G401 (cell line): ENCODE measurements around the gene SPAG8. TPM values are rescaled to one million over a fixed set of nuclear protein-coding genes. Genes with fewer than 3 reads are reported as not detected.

ENCODE experiments used
- DNase-seq: peaks from one replicate; pipeline ENCODE4 v3.0.0-alpha.2; 2015; ENCODE audit warnings: low spot score
- in situ Hi-C: cut with HindIII; loops from 2 replicates; pipeline ENCODE4 v1.10.0; 2016; ENCODE audit warnings: low sequenced_read_pairs, mixed read lengths
- total RNA-seq: library from RNA; depleted of rRNA; stranded (reverse); fragments of >200 nt; shearing (Covaris generic); gene quantifications from 2 replicates; pipeline ENCODE4 v1.2.3, GENCODE V29; 2014; rRNA removed

The SPAG8 gene, protein sequence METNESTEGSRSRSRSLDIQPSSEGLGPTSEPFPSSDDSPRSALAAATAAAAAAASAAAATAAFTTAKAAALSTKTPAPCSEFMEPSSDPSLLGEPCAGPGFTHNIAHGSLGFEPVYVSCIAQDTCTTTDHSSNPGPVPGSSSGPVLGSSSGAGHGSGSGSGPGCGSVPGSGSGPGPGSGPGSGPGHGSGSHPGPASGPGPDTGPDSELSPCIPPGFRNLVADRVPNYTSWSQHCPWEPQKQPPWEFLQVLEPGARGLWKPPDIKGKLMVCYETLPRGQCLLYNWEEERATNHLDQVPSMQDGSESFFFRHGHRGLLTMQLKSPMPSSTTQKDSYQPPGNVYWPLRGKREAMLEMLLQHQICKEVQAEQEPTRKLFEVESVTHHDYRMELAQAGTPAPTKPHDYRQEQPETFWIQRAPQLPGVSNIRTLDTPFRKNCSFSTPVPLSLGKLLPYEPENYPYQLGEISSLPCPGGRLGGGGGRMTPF
- total RNA-seq: 2.1 and 2.4 TPM in 2 replicates

DNA sequence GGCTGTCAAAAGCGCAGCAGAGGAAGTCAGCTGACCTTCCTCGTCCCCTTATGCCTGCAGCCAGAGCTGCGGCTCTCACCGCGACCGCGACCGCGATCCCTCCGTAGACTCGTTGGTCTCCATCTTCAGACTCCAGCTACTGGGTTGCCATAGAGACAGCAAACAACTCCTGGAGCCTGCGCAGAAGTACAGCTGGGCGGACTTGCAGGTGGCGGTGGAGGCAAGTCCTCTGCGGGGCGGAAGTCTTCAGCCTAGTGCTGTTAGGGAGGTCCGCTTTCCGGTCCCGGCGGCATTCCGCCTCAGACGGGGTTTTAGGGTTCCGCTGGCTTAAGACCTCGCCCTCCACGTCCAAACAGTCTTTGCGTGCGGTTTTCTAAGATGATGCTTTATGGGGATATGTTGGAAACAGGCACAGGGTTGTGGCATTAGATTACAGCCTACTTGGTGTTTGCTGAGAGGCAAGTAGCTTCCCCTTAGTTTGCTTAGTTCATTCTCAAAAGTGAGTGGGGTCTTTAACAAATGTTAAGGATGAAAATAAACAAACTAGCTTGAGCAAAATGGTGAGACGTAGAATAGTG, at the start of gene SPAG8:
Gene SPAG8, minus strand, starts transcription at position 238 of the 578 bp plus-strand sequence. Its CDS starts 115 bp downstream, at position 123.
- peak; percentile 98 for DNase-seq
- in situ Hi-C loops: no loop called here

DNA sequence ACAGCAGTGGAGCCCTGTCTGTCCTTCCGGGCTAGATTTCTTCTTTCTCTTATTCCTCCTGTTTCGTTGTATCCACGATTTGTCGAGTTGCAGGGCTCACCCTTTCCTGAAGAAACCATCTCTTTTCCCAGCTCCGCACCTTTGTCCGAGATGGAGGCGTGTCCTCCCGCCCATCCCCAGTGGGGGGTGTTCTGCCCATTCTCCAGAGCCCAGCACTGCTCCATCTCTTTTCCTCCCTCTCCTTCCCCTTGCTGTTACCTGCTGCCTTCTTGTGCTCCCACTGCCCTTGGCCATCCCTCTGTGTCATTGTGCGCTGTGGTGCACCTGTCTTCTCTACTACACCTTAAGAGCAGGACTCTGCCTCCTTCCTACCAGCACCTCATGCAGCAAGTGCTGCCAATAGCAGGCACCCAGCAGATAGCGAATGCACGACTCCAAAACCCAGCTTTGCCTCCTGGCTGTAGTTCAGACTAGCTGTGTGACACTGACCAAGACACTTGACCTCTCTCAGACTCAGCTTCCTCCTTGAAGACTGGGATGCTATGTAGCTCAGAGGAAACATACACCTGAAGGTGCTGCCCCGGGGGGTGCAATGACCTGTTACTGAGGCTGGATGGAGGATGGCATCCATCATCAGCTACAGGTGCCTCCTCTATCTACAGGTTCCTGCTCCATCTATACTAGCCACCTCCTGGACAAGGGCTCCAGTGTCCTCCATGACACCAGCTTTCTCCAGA, 49.3 kb upstream of the SPAG8 start:
- no peak for DNase-seq
- in situ Hi-C loops: no loop called here

DNA sequence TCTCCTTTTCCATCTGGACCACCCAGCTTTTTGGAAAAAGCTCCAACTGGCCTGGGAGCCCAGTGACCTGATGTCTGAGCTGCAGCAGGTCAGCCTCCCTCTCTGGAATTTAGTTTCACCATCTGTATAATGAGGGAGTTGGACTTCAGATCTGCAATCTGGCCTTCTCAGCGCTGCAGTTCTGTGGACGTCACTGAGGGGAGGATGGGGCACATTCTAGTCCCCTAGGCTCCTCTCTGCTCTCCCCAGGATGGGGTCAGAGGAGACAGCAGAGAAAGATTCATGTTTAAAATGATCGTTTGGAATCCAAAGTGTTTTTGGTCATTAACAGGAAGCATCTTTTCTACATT, 47.9 kb upstream of the SPAG8 start:
- DNase-seq: no peak
- in situ Hi-C loops: no loop called here

DNA sequence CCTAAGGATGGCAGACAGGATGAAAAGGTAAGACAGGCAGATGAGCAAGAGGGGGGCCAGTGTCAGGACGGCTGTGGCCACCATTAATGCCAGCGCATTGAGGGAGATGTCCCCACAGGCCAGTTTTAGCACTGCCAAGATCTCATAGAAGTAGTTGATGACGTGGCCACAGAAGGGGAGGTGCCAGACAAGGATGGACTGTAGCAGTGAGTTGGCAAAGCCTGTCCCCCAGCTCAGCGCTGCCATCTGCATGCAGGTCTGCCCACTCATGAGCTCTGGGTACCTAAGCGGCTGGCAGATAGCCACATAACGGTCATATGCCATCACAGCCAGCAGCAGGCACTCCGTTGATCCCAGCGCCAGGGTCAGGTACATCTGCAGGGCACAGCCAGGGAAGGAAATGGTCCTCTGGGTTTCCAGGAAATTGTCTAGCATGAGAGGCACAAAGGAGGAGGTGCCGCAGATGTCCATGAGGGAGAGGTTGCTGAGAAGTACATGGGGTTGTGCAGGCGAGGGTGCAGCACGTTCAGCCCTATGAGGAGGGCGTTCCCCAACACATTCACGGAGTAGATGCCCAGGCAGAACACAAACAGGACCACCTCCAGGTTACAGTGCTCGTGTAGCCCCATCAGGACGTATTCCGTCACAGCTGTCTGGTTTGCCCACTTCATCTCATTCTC, 47.4 kb upstream of the SPAG8 start:
- DNase-seq: peak; percentile 86
- in situ Hi-C loops: no loop called here

DNA sequence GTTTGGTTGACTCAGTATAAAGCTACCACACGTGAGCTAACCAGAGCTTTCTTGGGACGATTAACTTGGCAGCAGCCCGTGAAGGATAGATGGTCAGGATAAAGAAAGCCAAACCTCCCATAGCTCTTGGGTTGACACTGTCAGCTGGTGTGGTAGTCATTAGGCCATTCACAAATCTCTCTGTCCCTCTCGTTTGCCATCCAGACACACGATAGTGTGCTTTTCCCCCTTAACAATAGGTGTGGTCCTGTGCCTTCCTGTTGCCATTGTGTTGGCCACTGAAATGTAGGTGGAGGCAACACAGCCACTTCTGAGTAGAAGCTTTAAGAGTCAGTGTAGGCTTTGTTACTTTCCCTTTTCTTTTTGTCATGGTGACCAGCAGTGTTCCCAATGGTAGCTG, 46.4 kb upstream of the SPAG8 start:
- in situ Hi-C loops: no loop called here
- no peak for DNase-seq

DNA sequence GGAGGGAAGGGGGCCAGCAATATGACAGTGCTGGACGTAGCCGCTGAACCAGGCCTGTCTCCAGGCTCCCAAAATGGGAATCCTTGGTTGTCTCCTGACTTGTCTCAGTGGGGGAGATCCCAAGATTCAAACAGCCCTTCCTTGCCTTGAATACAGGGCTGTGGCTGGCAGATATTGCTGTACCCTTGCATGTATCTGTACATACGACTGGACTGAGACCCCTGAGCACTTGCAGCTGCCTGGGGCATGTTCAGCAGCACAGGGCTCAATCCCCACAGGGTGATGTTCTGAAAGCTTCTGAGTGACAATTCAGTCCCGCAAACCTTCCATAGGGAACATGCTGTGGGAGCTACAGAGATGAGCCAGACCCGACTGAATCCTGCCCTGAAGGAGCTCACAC, 44.8 kb upstream of the SPAG8 start:
- in situ Hi-C loops: no loop called here
- no peak for DNase-seq

DNA sequence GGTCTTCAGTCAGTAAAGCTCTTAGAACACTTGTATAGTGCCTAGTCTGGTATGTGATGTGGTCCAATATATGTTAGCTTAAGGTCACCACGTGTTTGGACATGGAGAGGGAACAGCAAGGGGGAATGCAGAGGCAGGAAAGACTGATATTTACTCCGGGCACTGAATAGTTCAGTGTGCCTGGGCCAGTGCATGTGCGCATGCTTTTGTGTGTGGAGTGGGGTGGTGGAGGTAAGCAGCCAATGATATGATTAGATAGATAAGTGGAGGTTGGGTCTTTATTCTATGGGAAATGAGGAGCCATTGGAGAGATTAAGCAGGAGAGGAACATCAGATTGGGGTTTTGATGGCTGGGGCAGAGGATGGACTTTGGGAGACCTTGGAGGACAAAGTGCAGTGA, 44.1 kb upstream of the SPAG8 start:
- no peak for DNase-seq
- in situ Hi-C loops: no loop called here

DNA sequence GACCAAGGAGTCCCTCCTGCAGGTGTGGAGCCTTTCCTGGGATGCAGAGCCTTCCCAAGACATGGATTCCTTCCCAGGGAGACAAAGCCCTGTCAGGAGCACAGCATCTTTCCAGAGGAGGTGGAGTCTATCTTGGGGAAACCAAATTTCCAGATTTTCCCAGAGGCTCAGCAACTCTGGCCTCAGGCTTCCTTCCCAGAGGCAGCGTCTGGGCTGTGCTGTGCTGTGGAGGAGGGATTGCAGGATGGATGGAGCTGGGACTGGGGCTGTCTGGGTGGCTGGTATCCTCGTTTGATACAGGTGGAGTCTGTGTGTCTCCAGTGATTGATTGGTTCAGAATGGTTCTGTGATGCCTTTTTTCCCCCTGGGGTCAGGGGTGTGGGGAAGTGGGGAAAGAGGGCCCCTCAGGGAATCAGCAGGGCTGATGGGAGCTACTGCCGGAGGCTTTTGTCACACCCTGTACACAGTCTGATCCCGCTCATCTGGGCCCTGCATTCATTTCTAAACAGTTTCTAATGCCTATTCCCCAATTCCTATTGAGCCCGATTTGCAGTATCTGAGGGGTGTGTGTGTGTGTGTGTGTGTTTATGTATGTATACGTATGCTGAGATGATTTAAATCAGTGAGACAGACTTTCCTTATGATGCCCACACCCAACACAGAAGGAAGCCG, 42.2 kb upstream of the SPAG8 start:
- in situ Hi-C loops: no loop called here
- no peak for DNase-seq

DNA sequence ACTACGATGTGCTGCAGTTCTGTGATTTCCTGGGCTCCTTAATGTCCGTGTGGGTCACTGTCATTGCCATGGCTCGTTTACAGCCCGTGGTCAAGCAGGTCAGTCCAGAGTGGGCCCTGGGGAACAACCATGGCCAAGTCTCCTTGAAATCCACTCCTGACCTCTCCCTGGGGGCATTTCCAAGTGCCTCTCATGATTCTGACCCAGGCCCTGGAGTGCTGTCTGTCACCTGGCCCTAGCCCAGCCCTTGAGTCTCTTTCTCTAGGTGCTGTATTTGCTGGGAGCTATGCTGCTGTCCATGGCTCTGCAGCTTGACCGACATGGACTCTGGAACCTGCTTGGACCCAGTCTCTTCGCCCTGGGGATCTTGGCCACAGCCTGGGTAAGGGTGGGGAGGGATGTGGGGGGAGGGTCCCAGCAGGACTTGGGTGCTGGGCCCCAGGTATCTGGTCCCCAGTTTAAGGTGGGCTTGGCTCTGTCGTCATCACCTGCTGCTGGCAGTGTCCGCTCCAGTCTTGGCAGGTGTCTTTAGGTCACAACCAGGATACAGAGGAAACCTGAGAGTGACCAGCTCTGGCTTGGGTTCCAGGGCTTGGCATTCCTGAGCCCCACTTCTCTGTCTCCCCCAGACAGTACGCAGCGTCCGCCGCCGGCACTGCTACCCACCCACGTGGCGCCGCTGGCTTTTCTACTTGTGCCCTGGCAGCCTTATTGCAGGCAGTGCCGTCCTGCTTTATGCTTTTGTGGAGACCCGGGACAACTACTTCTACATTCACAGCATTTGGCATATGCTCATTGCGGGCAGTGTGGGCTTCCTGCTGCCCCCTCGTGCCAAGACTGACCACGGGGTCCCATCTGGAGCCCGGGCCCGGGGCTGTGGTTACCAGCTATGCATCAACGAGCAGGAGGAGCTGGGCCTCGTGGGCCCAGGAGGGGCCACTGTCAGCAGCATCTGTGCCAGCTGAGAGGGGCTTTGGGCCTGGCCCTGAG, 41.1 kb upstream of the SPAG8 start:
- in situ Hi-C loops: no loop called here
- no peak for DNase-seq

DNA sequence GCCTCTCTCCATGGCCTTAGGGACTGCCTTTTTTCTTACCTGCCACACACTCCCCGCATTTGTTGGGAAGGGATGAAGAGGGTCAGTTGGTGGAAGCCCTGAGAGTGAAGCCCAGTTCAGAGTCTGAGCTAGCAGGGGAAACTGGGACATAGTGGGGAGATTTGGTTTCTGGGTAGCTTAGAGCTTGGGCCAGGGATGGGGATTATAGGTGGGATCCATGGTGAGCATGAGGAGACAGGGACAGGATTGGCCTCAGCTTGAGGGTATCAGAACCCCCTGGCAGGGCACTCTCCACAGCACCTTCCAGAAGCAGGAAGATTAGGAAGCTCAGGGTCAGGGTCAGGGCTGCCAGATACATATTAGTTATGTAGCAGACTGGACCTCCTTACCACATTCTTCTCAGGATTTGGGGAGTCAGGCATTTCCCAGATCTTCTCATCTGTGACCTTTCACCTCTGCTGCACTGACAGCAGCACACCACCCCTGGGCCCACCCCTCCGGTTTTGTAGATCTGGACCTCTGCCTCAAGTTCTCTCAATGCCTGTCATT, 40.3 kb upstream of the SPAG8 start:
- DNase-seq: no peak
- in situ Hi-C loops: no loop called here

DNA sequence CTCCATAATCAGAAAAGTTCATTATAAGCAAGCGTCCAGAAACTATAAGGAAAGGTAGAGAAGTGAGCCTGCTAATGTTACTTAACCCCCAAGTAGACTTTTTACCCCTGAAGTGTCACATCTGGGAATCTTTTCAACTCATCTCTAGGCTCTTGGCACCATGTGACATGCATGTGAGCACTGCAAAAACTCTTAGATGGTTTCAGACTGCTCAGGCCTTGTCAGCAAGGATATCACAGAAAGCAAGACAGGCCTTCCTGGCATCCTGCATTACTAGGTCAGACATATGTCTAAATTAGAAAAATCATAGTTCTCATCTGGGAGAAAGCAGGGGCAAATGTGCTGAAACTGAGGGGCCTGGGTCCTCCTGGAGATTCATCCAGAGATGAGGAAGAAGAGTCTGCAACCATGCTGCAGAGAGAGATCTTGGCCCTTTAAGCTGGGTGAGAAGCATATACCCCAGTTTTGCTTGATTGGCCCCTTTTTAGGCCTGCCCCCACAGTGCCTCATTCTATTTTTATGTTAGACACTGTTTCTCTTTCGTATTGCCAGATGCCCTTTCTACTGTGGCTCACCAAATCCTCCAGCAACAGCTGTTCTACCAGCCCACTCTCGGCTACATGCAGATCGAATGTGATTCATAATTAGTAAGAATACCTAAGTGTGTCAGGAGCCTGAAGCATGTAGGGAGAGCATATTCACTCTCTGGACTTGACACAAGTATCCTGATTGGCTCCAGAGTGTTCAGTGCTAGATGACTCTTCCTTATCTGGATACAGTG, 35.9 kb upstream of the SPAG8 start:
- DNase-seq: no peak
- in situ Hi-C loops: no loop called here

DNA sequence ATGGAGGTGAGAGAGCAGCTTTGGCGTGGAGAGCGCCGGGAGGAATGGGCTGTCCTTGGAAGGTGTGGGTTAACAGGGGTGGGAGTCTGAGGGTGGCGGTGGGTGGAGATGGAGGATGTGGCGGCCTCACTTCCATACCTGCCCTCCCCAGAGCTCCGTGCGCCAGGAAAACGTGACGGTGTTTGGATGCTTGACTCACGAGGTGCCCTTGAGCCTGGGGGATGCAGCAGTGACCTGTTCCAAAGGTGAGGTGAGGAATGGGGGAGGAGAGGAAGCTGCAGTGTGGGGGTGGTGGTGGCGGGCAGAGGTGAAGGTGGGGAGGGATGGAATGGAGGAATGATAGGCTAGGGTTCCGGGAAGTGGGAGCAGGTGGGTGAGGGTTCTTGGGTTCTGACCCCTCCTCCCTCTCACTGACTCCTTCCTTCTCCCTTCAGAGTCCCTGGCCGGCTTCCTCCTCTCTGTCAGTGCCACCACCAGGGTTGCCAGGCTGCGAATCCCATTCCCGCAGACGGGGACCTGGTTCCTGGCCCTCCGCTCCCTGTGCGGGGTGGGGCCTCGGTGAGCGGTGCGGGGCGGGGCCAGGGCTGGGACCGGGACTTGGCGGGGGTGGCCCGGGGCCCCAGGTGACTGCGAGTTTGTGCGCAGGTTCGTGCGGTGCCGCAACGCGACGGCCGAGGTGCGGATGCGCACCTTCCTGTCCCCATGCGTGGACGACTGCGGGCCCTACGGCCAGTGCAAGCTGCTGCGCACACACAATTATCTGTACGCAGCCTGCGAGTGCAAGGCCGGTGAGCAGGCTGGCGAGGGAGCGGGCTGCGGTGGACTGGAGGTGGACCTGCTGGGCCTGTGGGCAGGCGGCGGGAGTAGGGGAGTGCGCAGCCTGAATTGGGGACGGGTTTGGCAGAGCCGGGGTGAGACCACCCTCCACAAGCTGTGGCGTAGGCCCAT, 34.0 kb upstream of the SPAG8 start:
- no peak for DNase-seq

DNA sequence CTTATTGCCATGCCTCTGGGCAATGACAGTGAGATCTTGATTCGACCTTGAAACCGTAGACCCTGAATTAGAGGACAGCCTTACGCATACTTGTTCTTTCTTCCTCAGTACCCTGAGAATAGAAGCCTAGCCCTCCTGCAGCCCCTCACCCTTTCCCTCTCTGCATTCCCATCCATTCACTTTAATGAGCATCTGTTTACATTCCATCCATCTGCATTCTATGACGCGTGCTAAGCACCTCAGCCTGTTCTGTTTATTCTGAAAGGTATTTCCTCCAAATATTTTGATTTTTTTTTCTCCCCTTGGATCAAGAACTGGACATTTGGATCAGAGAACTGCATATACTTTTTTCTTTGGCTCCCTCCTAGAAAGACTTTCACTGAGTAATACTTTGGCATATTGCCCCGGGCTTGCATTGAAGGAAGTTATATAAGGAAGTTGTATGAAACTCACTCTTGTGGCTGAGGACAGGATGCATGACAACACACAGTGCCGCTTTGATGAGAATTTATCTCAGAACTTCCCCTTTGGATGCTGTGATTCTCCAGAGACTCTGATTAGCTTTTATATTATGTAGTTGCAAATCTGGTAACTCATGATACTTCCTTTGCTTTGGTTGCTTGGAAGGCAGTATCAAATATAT, 32.7 kb upstream of the SPAG8 start:
- no peak for DNase-seq
- in situ Hi-C loops: no loop called here

More for the DNA sequence above, 34.0 kb upstream of the SPAG8 start:
- in situ Hi-C loops: no loop called here

DNA sequence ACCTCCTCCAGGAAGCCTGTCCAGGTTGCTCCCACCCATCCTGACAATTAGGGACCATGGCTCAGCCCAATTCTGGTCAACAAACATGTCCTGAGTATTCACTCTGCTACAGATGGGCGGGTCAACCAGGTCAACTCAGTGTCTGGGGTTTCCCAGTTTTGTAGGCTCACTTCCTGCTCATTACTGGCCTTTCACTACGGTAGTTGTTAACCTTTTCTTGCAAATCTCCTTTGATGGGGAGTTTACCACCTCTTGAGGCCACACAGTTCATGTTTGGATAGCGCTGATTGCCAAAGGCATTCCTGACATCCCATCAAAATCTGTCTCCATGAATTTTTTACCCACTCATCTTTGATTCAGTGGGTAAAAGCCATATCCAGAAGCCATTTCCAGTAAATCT, 30.7 kb upstream of the SPAG8 start:
- no peak for DNase-seq
- in situ Hi-C loops: no loop called here

DNA sequence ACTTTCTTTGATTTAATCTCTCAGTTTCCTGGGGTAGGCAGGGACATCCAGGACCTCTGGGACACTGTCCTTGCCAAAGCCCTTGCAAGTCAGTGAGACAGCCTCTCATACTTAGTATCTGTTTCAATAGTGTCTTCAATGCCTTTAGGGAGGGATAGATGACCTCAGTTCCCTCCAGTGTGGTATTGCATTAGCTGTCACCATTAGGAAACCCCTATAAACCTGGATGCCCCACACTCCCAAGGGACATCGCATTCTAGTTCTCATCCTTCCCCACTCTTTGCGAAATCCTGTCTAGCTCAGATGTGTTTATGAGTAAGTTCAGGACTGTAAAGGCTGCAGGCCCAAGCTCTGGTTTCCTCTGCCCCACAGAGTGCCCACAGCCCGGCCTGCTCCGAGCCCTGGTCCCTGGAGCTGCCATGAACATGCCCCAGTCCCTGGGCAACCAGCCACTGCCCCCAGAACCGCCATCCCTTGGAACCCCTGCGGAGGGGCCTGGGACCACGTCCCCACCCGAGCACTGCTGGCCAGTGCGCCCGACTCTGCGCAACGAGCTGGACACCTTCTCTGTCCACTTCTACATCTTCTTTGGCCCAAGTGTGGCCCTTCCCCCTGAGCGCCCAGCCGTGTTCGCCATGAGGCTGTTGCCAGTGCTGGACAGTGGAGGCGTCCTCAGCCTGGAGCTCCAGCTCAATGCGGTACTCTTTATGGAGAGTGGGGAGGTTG, 30.1 kb upstream of the SPAG8 start:
- no peak for DNase-seq
- in situ Hi-C loops: no loop called here
